Activated T-cell treated with anti-CD3 and anti-CD28 coated beads, Interleukin-2, amount 50 U/mL, for 4 hours (primary cell): ENCODE results near the gene FRMD6. TPM values are rescaled to one million over a fixed set of nuclear protein-coding genes. Genes with fewer than 3 reads are reported as not detected.

Experiments used
- ATAC-seq, 2 donors: fragments of 200-7000 bp; cut with Tn5 transposase; one replicate each; pipeline ENCODE4 v1.10.0; 2021
- DNase-seq: peaks from one replicate; pipeline ENCODE4 v3.0.0-alpha.2; 2020
- H3K27me3 Mint-ChIP-seq: one replicate; pipeline ENCODE4 v1.8.0; 2021; ENCODE audit warnings: low read depth, mixed read lengths
- H3K36me3 Mint-ChIP-seq: one replicate; pipeline ENCODE4 v1.8.0; 2022; ENCODE audit warnings: mixed read lengths; ENCODE audit not compliant: insufficient read depth
- H3K4me1 Mint-ChIP-seq: one replicate; pipeline ENCODE4 v1.8.0; 2021; ENCODE audit warnings: low read depth, mixed read lengths
- H3K4me3 Mint-ChIP-seq: one replicate; pipeline ENCODE4 v1.8.0; 2021; ENCODE audit warnings: mild to moderate bottlenecking, moderate library complexity, mixed read lengths
- H3K9me3 Mint-ChIP-seq: one replicate; pipeline ENCODE4 v1.8.0; 2021; ENCODE audit warnings: mixed read lengths
- total RNA-seq, 3 donors: library from RNA; stranded (reverse); gene quantifications; one replicate each; pipeline ENCODE4 v1.2.1, GENCODE V29; 2021

Gene FRMD6
- total RNA-seq, 3 donors from 2014 or later, result 2.2 to 4.8 (median 3.1) TPM

DNA sequence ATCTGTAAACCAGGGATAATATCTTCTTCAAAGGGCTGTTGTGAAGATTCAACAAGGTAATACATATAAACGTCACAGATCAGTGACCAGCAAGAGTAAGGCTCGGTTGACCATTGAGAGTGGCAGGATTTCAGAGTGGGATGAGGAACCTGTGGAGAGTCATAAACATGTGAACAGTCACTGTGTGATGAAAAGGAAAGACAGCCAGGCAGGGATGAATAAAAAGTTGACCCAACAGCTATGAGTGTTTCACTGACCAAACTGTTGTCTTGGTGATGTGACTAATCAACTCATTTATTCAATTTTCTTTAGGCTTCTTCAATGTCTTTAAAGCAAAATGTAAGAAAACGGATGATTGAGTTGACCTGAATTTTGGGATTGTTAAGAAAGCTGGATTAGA lies 8.6 kb upstream of the FRMD6 start:
- Mint-ChIP-seq H3K4me1 (no peaks in the 10 kb centered on the region), H3K4me3 (no peak overlapping the region), H3K9me3 (no peaks in the 10 kb centered on the region), H3K27me3 (peaks cover 7% of the 10 kb centered on the region), H3K36me3 (no peaks in the 10 kb centered on the region)
- ATAC-seq (no peak), DNase-seq (no peak)

DNA sequence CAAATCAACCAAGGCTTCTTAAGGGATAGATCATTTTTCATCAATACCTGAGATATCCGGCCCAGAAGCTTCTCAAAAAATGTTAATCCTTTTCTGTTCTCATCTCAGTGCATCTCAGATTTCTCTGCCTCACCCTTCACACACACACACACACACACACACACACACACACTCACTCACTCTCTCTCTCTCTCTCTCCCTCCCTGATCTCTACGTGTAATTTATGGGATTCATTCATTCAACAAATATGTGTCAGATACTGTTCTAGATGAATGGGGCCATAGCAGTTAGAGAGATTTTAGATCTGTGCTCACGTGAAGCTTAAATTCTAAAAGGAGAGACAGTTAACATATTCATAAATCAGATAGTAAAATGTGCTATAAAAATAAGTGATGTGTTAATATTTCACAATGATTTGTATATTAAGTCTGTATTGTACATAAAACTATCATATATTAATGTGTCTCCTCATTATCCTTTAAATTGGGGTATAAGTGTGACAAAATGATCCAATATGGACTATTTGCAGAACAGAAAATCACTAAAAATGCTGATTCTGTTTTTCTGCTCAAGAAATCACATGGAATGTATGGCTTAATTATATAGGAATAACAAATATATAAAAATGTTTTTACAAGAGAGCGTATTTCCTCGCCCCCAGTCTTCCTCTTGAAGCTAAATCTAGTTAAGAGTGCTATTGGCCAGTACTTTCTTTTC lies 7.3 kb upstream of the FRMD6 start:
- Mint-ChIP-seq H3K4me3 (no peak overlapping the region), H3K9me3 (no peaks in the 10 kb centered on the region), H3K27me3 (peaks cover 3% of the 10 kb centered on the region), H3K4me1 (no peaks in the 10 kb centered on the region), H3K36me3 (no peaks in the 10 kb centered on the region)
- ATAC-seq, result no peak
- no peak for DNase-seq

DNA sequence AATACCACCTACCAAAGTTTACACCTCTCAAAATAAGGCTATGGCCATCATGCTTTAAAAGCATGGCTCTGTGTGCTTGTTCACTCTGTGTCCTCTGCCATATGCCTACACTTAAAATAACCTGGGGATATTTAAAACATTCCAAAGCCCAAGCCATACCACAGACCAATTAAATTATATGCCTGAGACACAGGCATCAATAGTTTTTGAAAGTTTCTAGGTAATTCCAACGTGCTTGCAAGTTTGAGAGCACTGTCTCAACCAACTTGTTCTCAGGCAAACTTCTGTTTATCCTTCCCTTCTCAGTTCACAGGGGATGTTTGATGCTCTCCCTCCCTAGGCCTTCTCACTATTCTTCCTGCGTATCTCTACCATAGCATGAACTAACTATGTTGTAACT lies 3.4 kb upstream of the FRMD6 start:
- no peak overlapping the region for H3K4me3 Mint-ChIP-seq
- no peak for ATAC-seq
- no peak for DNase-seq
- peaks cover 7% of the 10 kb centered on the region for H3K27me3 Mint-ChIP-seq
- H3K36me3 Mint-ChIP-seq, result no peaks in the 10 kb centered on the region
- H3K4me1 Mint-ChIP-seq, result peaks cover 10% of the 10 kb centered on the region
- no peaks in the 10 kb centered on the region for H3K9me3 Mint-ChIP-seq

DNA sequence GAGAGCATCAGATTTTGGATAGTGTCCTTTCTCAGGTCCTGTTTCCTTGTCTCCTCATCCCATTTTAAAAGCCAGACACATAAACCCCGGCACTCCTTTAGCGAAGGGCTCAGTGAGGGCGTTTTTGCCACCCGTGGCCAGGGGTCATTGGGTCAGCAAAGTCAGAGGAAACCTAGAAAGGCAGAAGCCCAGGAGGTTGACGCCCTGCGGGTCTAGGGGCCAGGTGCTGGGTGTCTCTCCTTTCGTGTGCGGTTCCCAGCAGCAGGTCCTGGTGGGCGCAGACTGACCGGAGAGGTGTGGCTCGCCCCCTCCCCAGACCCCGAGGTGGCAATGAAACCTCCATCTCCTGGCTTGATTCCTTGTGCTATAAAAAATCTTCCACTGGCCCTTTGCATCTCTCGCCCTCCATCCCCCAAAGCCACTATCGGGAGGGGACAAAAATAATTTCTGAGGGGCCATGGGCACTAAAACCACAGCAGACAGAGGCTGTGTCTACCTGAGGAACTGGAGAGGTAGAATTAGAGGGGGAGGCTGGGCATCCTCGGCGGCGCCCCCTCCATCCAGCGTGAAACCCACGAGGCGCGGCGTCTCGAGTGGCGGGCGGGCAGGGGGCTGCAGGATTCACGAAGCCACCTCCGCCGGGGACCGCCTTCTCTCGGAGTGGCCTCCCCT lies 858 bp upstream of the FRMD6 start:
- DNase-seq, result no peak
- Mint-ChIP-seq H3K36me3 (no peaks in the 10 kb centered on the region), H3K4me1 (peaks cover 13% of the 10 kb centered on the region)

DNA sequence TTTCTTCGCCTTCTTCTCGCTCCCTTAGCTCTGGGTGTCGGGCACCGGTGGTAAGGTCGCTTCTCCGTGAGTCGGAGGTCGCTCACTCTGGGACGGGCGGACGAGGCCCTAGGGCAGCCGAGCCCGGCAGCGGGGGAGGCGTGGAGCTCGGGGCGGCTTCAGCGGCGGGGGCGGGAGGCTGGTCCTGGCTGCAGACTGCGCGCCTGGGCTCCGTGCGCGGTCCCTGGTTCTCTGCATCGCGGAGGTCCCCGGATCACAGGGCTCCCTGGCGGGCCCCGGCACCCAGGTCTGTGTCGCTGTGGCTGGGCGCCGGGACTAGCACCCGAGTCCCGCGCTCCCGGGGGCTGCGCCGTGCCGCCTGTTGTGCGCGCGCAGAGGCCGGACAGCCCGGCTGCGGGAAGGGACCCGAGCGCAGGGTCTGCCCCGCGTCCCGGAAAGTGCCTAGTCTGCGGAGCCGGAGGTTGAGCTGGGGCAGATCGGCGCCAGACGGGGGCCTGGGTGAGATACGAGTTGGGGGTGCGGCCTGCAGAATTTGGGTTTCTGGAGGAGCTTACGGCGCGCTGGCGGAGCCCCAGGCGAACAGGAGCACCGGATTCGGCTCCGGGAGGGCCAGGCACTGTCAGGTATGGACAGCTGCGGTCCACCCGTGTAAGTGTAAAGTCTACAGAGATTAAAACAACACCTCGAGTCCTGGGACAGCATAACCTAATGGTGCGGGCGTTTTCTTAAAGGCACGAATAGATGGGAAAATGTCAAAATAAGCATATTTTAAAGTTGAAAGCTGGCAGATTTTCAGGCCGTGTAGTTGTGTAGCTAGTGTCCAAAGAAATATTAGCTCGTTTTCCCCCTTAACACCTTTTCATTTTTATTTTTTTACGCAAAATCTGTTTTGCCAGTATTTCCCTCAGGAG lies 713 bp downstream of the FRMD6 start:
- no peaks in the 10 kb centered on the region for H3K36me3 Mint-ChIP-seq
- H3K4me3 Mint-ChIP-seq, result peak overlapping the region; percentile 80
- no peaks in the 10 kb centered on the region for H3K9me3 Mint-ChIP-seq
- ATAC-seq (peak; percentile 48 to 56), DNase-seq (peak; percentile 12)
- H3K27me3 Mint-ChIP-seq, result peaks cover 35% of the 10 kb centered on the region
- H3K4me1 Mint-ChIP-seq, result peaks cover 13% of the 10 kb centered on the region

More for the DNA sequence above, 858 bp upstream of the FRMD6 start:
- Mint-ChIP-seq H3K4me3 (peak overlapping the region; percentile 79), H3K27me3 (peaks cover 22% of the 10 kb centered on the region), H3K9me3 (no peaks in the 10 kb centered on the region)
- ATAC-seq, result no peak

DNA sequence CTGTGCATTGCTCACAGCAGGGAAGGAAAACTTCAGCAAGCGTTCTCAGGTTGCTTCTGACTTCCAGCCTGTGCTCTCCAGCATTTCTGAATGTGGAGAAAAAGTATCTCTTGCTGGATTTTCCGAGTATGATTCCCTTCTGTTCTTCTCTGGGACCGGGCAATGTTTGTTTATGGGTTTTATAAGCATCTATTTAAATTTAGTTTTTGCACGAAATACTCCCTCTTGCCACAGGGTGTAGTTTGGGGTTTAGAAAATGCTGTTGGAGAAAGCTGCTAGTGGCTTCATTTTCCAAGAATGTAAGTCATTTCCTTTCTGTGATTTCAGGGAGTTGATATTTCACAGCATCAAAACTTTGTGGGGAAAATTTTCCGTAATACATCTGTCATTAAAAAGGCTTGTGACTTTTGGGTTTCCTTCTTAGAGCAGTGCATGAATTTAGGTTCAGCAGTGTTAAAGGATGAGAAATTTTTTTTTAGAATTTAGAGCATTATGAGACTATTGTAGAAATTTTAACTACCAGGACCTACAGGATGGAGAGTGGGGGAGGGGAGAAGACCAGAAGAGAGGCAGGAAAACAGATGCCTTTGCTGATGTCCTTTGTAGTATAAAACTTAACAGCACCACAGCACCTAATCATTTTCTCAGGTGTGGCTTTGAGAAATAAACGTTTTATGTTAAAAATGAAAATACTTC lies 1.5 kb downstream of the FRMD6 start:
- Mint-ChIP-seq H3K27me3 (peaks cover 39% of the 10 kb centered on the region), H3K4me3 (peak overlapping the region; percentile 80), H3K36me3 (no peaks in the 10 kb centered on the region), H3K9me3 (no peaks in the 10 kb centered on the region), H3K4me1 (peaks cover 13% of the 10 kb centered on the region)
- ATAC-seq (no peak), DNase-seq (no peak)

DNA sequence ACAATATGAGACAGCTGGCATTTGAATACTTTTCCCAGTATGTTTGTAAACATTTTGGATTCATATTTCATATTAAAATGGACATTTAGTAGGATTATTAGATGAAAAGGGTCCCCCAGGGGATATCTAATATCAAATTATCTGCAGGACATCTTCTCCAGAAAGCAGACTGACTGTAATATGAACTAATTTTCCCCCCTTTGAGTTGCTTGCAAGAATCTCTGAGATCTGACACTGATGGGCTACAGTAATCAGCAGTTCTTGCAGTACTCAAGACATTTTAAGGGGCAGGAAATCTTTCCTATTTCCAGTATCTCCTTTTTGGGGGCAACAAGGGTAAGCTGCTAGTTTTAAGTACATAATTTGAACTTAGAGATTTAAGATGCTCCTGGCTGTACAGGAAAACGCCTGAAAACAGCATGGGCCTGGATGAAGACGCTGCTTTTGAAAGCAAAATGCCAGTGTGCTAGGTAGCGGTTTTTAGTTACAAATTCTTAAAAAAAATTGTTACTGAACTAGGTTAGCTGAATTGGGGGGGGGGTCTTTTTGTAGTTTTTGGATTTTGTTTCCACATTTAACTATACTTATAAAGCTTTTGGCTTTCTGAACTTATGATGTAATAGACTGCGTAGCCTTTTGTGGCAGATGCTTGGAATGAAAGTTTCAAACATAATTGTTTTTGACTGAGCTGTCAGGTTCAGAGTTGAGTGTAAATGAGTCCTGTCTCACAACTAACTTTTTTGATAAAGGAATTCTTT lies 2.2 kb downstream of the FRMD6 start:
- no peak for DNase-seq
- H3K4me3 Mint-ChIP-seq, result no peak overlapping the region
- no peak for ATAC-seq
- peaks cover 43% of the 10 kb centered on the region for H3K27me3 Mint-ChIP-seq
- H3K36me3 Mint-ChIP-seq, result no peaks in the 10 kb centered on the region
- no peaks in the 10 kb centered on the region for H3K9me3 Mint-ChIP-seq
- H3K4me1 Mint-ChIP-seq, result peaks cover 13% of the 10 kb centered on the region

DNA sequence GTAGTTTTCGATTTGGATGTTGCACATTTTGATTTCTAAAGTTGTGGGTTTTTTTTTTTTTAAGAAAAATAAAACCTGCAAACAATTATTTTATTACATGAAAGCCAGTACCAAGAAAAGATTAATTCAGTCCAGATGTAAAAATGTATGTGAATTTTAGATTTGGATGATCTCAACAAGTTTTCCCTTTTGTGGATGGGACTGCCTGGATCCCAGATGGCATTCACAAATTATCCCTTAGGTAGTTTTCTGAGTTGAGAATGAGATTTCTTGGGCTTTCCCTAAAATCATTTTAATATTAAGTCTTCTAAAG lies 2.8 kb downstream of the FRMD6 start:
- H3K4me3 Mint-ChIP-seq, result no peak overlapping the region
- ATAC-seq, result no peak
- peaks cover 43% of the 10 kb centered on the region for H3K27me3 Mint-ChIP-seq
- DNase-seq, result no peak
- H3K36me3 Mint-ChIP-seq, result no peaks in the 10 kb centered on the region
- peaks cover 13% of the 10 kb centered on the region for H3K4me1 Mint-ChIP-seq
- no peaks in the 10 kb centered on the region for H3K9me3 Mint-ChIP-seq

DNA sequence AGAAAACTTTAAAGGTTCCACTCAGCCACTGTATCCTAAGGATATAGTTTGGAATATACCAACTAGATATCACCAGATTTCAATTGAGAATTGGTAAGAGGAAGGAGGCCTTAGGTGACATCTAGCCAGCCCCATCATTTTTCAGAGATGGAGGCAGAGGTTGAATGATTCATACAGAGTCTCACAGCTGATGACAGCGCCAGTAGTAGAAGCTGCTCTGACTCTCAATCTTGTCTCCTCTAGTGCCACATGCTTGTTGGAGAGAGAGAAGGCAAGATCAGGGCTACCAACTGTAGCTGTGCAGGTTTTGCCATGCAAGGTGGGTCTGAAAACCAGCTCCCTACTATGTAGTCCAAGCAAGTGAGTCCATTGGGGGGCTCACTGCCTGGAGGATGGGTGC lies 6.1 kb downstream of the FRMD6 start:
- DNase-seq (no peak), ATAC-seq (peak; percentile 34 to 61)
- peaks cover 8% of the 10 kb centered on the region for H3K4me1 Mint-ChIP-seq
- H3K4me3 Mint-ChIP-seq, result no peak overlapping the region
- H3K27me3 Mint-ChIP-seq, result peaks cover 50% of the 10 kb centered on the region
- no peaks in the 10 kb centered on the region for H3K9me3 Mint-ChIP-seq
- no peaks in the 10 kb centered on the region for H3K36me3 Mint-ChIP-seq

DNA sequence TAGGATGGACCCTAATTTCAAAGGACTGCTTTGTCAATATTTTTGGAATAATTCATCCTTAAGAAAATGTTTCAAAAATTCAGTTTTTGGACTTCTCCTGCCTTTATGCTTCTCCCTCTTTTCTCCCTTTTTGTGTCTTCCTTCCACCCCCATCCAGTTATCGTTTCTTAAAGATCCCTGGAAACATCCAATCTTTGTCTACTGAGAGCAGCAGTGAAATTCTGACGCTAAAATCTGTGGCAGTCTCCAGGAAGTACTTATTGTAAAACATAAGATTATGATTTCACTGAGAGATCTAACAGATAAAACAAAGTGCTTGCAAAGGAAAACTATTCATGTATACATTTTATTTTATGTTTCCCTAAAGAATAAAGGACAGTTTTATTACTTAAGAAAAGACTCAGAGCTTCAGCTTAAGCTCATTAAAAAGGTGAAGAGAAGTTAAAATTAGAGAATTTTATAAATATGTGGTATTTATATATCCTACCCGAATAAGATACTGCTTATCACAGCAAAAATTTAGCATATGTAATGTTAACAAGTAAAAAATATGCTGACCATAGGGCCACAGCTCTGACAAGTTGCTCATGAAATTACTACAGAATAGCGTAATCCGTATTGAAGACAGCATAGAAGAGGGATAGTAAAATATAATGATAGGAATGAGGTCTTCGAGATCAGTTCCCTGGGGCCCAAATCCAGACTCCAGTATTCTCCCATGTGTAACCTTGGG lies 6.9 kb downstream of the FRMD6 start:
- no peaks in the 10 kb centered on the region for H3K4me1 Mint-ChIP-seq
- no peak overlapping the region for H3K4me3 Mint-ChIP-seq
- DNase-seq, result no peak
- H3K36me3 Mint-ChIP-seq, result no peaks in the 10 kb centered on the region
- peaks cover 43% of the 10 kb centered on the region for H3K27me3 Mint-ChIP-seq
- H3K9me3 Mint-ChIP-seq, result no peaks in the 10 kb centered on the region
- ATAC-seq, result no peak

DNA sequence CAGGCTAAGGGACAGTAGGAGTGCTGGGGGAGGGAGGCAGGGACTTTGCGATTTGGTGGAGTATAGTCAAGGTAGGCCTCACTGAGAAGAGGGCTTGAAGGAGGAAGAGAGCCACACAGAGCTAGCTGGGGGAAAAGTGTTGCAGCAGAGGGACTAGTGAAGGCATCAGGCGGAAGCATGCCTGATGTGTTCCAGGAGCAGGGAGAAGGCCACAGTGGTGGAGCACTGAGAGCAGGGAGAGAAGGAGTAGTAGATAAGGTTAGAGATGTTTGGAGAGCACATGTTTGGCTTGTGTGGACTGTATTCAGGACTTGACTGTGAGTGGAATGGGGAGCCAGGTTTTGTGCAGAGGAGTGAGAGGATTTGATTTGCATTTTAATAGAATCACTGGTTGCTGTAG lies 9.0 kb downstream of the FRMD6 start:
- Mint-ChIP-seq H3K27me3 (peaks cover 32% of the 10 kb centered on the region), H3K4me1 (no peaks in the 10 kb centered on the region), H3K4me3 (no peak overlapping the region), H3K9me3 (peaks cover 4% of the 10 kb centered on the region), H3K36me3 (no peaks in the 10 kb centered on the region)
- no peak for ATAC-seq
- DNase-seq, result no peak

DNA sequence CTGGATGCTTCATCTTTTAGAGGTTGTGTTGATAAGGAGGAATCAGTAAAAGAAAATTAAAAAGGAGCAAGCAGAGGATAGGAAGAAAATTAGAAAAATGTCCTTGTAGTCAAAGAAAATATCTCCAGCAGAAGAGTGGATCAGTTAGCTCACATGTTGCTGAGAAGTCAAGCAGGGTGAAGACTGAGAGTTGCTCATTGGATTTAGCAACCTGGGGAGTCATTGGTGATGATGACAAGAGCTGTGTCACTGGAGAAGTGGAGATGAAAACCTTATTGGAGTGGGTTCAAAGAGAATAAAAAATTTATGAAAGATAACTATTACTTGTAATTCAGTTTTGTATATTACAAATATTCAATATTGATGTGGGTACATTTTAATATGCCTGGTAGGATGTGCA lies 9.8 kb downstream of the FRMD6 start:
- ATAC-seq, result no peak
- DNase-seq, result no peak
- Mint-ChIP-seq H3K4me3 (no peak overlapping the region), H3K27me3 (peaks cover 26% of the 10 kb centered on the region), H3K4me1 (no peaks in the 10 kb centered on the region), H3K9me3 (peaks cover 6% of the 10 kb centered on the region), H3K36me3 (no peaks in the 10 kb centered on the region)

DNA sequence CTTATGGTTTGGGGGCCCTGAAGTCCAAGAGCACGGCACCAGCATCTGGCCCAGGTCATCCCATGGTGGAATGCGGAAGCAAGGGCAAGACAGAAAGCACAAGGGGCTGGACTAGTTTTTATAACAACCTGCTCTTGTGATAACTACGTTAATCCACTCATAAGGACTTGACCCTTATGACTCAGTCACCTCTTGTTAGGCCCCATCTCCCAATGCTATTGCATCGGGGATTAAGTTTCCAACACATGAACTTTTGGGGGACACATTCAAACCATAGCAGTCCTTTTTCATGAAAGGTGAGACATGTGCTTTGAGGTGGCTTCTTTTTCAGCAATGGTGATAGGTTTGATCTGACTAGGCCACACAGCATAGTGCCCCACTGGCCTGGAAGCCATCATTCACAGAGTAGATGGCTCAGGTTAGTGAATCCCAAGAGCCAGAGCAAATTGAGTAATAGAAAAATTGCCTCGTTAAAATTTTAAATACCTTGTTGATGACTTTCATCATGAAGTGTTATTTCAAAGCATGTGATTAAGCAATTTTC lies 12.1 kb downstream of the FRMD6 start:
- H3K27me3 Mint-ChIP-seq, result peaks cover 9% of the 10 kb centered on the region
- no peak for DNase-seq
- ATAC-seq, result peak in 1 of 2 donors; percentile 43
- H3K4me1 Mint-ChIP-seq, result no peaks in the 10 kb centered on the region
- H3K4me3 Mint-ChIP-seq, result no peak overlapping the region
- H3K36me3 Mint-ChIP-seq, result no peaks in the 10 kb centered on the region
- H3K9me3 Mint-ChIP-seq, result peaks cover 6% of the 10 kb centered on the region
